ENCODE data around the gene PPM1H. TPM values are rescaled to one million over a fixed set of nuclear protein-coding genes. Genes with fewer than 3 reads are reported as not detected.
"Not testable (repeated sequence)": the region's sequence is repeated elsewhere in the genome, so short reads cannot be mapped to it uniquely, and the experiment has no call there.

The PPM1H gene
- total RNA-seq, 2 donors from 2014 or later: 46.4 to 74.4 TPM

DNA sequence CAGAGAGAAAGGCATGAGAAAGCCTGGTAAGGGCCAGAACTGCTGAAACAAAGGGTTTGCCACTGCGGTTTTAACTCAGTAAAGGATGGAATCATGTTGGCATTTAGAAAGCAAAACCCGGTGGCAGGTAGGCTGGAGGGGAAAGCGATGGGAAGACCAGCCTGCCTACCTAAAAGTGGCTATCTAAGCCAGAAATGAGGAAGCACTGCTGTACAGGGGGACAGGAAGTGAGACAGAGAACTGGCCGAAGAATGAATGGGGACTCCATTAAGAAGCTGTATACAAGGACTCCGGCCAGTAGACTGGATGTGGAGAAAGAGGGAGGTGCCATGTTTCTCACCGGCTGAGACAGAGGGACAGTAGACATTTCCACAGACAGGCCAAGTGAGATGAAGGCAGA lies 48.2 kb downstream of the PPM1H start:
- Mint-ChIP-seq H3K4me1 (peaks cover 8% of the 10 kb centered on the region), H3K27ac (no peak overlapping the region), H3K36me3 (ENCODE audit: low read depth) (peaks cover 10% of the 10 kb centered on the region), H3K9me3 (peaks cover 11% of the 10 kb centered on the region), H3K27me3 (ENCODE audit: insufficient read depth) (peaks cover 10% of the 10 kb centered on the region), H3K4me3 (no peak overlapping the region)
- no peak overlapping the region for H3K9ac ChIP-seq (ENCODE audit: extremely low read depth, low read length, poor library complexity, severe bottlenecking)
- H3K4me1 ChIP-seq (ENCODE audit: control insufficient read depth, insufficient read depth, low read length): no peaks in the 10 kb centered on the region
- no peak overlapping the region for H3K27ac ChIP-seq (ENCODE audit: low read depth, low read length)
- 93 to 94% methylated on average over 6 of the region's 6 CpGs for WGBS, 2 experiments (ENCODE audit: insufficient coverage in 1 of 2, insufficient read length in 1 of 2)
- H3K4me3 ChIP-seq (ENCODE audit: low read length): no peak overlapping the region
- DNase-seq: no peak
- TF ChIP-seq, protein P1, sequence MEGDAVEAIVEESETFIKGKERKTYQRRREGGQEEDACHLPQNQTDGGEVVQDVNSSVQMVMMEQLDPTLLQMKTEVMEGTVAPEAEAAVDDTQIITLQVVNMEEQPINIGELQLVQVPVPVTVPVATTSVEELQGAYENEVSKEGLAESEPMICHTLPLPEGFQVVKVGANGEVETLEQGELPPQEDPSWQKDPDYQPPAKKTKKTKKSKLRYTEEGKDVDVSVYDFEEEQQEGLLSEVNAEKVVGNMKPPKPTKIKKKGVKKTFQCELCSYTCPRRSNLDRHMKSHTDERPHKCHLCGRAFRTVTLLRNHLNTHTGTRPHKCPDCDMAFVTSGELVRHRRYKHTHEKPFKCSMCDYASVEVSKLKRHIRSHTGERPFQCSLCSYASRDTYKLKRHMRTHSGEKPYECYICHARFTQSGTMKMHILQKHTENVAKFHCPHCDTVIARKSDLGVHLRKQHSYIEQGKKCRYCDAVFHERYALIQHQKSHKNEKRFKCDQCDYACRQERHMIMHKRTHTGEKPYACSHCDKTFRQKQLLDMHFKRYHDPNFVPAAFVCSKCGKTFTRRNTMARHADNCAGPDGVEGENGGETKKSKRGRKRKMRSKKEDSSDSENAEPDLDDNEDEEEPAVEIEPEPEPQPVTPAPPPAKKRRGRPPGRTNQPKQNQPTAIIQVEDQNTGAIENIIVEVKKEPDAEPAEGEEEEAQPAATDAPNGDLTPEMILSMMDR (conservative IDR thresholded peaks at IDR 0.05): no peak
- H3K27me3 ChIP-seq (ENCODE audit: control insufficient read depth, insufficient read depth, low read length, poor library complexity, severe bottlenecking): peaks cover 14% of the 10 kb centered on the region
- H3K9me3 ChIP-seq (ENCODE audit: control insufficient read depth, low read length): no peaks in the 10 kb centered on the region
- H3K36me3 ChIP-seq (ENCODE audit: control insufficient read depth, insufficient read depth, low read length): no peaks in the 10 kb centered on the region

DNA sequence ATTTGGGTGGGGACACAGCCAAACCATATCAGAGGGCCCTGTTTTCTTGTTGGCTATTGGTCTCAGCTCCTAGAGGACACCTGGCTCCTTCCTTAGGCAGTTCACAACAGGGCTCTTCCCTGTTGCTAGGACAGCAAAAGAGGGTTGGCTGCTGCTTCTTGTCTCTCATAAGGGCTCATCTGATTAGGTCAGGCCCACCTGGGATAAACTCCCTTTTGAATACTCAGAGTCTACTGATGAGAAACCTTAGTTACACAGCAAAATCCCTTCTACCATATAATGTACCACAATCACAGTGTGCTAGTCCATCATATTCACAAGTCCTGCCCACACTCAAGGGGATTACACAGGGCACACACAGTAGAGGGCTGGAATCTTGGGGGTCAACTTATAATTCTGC lies 49.7 kb downstream of the PPM1H start:
- no peak for DNase-seq
- Mint-ChIP-seq H3K4me1 (peaks cover 22% of the 10 kb centered on the region), H3K27me3 (ENCODE audit: insufficient read depth) (peaks cover 16% of the 10 kb centered on the region), H3K27ac (no peak overlapping the region), H3K9me3 (peaks cover 11% of the 10 kb centered on the region), H3K4me3 (no peak overlapping the region), H3K36me3 (ENCODE audit: low read depth) (peaks cover 14% of the 10 kb centered on the region)
- Histone ChIP-seq H3K9ac (ENCODE audit: extremely low read depth, low read length, poor library complexity, severe bottlenecking) (no peak overlapping the region), H3K27me3 (ENCODE audit: control insufficient read depth, insufficient read depth, low read length, poor library complexity, severe bottlenecking) (peaks cover 26% of the 10 kb centered on the region), H3K36me3 (ENCODE audit: control insufficient read depth, insufficient read depth, low read length) (no peaks in the 10 kb centered on the region), H3K27ac (ENCODE audit: low read depth, low read length) (no peak overlapping the region), H3K9me3 (ENCODE audit: control insufficient read depth, low read length) (no peaks in the 10 kb centered on the region), H3K4me3 (ENCODE audit: low read length) (no peak overlapping the region), H3K4me1 (ENCODE audit: control insufficient read depth, insufficient read depth, low read length) (no peaks in the 10 kb centered on the region)
- TF ChIP-seq, protein P1 (conservative IDR thresholded peaks at IDR 0.05): no peak

DNA sequence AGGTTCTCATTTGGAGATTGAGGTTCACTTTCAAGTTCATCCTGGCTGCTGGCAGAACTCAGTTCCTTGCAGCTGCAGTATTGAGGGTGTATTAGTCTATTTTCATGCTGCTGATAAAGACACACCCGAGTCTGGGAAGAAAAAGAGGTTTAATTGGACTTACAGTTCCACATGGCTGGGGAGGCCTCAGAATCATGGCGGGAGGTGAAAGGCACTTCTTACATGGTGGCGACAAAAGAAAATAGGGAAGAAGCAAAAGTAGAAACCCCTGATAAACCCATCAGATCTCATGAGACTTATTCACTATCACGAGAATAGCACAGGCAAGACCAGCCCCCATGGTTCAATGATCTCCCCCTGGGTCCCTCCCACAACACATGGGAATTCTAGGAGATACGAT lies 50.1 kb downstream of the PPM1H start:
- peaks cover 22% of the 10 kb centered on the region for H3K4me1 Mint-ChIP-seq
- H3K36me3 Mint-ChIP-seq (ENCODE audit: low read depth): peaks cover 14% of the 10 kb centered on the region

DNA sequence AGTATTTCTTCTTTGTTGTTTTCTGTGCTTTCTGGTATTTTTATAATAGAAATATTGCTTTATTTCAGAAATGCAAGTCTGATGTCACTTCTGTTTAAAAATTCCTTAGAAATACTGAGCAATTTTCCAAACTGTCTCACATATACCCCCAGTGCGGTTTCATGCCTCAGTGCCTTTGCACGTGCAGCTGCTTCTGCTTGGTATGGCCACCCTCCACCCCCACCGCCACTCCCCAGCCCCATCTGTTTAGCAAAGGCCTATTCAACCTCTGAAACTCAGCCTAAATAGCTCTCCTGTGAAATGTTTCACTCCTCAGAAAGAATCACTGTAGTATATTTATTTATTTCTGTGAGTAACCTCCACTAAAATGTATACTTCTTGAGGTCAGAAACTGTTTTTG lies 52.3 kb downstream of the PPM1H start:
- Mint-ChIP-seq H3K4me1 (peaks cover 22% of the 10 kb centered on the region), H3K9me3 (peaks cover 17% of the 10 kb centered on the region), H3K36me3 (ENCODE audit: low read depth) (peaks cover 30% of the 10 kb centered on the region), H3K27ac (no peak overlapping the region), H3K27me3 (ENCODE audit: insufficient read depth) (peaks cover 17% of the 10 kb centered on the region), H3K4me3 (no peak overlapping the region)
- Histone ChIP-seq H3K27me3 (ENCODE audit: control insufficient read depth, insufficient read depth, low read length, poor library complexity, severe bottlenecking) (peaks cover 31% of the 10 kb centered on the region), H3K9me3 (ENCODE audit: control insufficient read depth, low read length) (peaks cover 6% of the 10 kb centered on the region), H3K4me3 (ENCODE audit: low read length) (no peak overlapping the region), H3K4me1 (ENCODE audit: control insufficient read depth, insufficient read depth, low read length) (no peaks in the 10 kb centered on the region), H3K27ac (ENCODE audit: low read depth, low read length) (no peak overlapping the region), H3K36me3 (ENCODE audit: control insufficient read depth, insufficient read depth, low read length) (no peaks in the 10 kb centered on the region), H3K9ac (ENCODE audit: extremely low read depth, low read length, poor library complexity, severe bottlenecking) (no peak overlapping the region)
- DNase-seq: no peak
- TF ChIP-seq, protein P1 (conservative IDR thresholded peaks at IDR 0.05): no peak
- 91 to 95% methylated on average over 3 of the region's 3 CpGs for WGBS, 2 experiments (ENCODE audit: insufficient coverage in 1 of 2, insufficient read length in 1 of 2)

More for the DNA sequence above, 50.1 kb downstream of the PPM1H start:
- not testable (repeated sequence) for H3K4me3 Mint-ChIP-seq; DNase-seq; H3K4me1 ChIP-seq (ENCODE audit: control insufficient read depth, insufficient read depth, low read length); H3K4me3 ChIP-seq (ENCODE audit: low read length); H3K27ac ChIP-seq (ENCODE audit: low read depth, low read length); H3K27ac Mint-ChIP-seq; H3K9ac ChIP-seq (ENCODE audit: extremely low read depth, low read length, poor library complexity, severe bottlenecking); H3K36me3 ChIP-seq (ENCODE audit: control insufficient read depth, insufficient read depth, low read length); H3K9me3 ChIP-seq (ENCODE audit: control insufficient read depth, low read length)
- H3K27me3 Mint-ChIP-seq (ENCODE audit: insufficient read depth): peaks cover 19% of the 10 kb centered on the region
- peaks cover 11% of the 10 kb centered on the region for H3K9me3 Mint-ChIP-seq
- H3K27me3 ChIP-seq (ENCODE audit: control insufficient read depth, insufficient read depth, low read length, poor library complexity, severe bottlenecking): peaks cover 30% of the 10 kb centered on the region
- 78 to 92% methylated on average over 2 to 4 of the region's 5 CpGs for WGBS, 2 experiments (ENCODE audit: insufficient coverage in 1 of 2, insufficient read length in 1 of 2)

Data from endodermal cell (in vitro differentiated cells).